Heart right ventricle (tissue), 16 donors: ENCODE results near the gene FALEC. TPM values are rescaled to one million over a fixed set of nuclear protein-coding genes. Genes with fewer than 3 reads are reported as not detected.

ENCODE experiments used
- ATAC-seq, 8 donors: fragments of 200-7000 bp; cut with Tn5 transposase; one replicate each; pipeline ENCODE4 v1.9.1; 2020; ENCODE audit warnings: mild to moderate bottlenecking in 8 of 8, moderate library complexity in 8 of 8, moderate number of reproducible peaks in 1 of 8
- DNase-seq, 2 donors: peaks; one replicate each; pipeline ENCODE4 v3.0.0-alpha.2; 2020
- H3K27ac ChIP-seq, 10 donors: fragments of 200-600 bp; sonication (generic) in 2 of 10; one replicate each; pipeline versions ENCODE4 v1.5.0 to v1.8.0; 2020 to 2022; ENCODE audit warnings: mild to moderate bottlenecking in 3 of 10
- H3K27me3 ChIP-seq, 7 donors: fragments of 200-600 bp; one replicate each; pipeline ENCODE4 v1.8.0; 2021 to 2022; ENCODE audit warnings: mild to moderate bottlenecking in 2 of 7
- H3K36me3 ChIP-seq, 9 donors: fragments of 200-600 bp; sonication (generic) in 1 of 9; one replicate each; pipeline versions ENCODE4 v1.5.0 to v1.8.0; 2020 to 2022; ENCODE audit warnings: mild to moderate bottlenecking in 2 of 9
- H3K4me1 ChIP-seq, 9 donors: fragments of 200-600 bp; sonication (generic) in 1 of 9; one replicate each; pipeline versions ENCODE4 v1.5.0 to v1.8.0; 2020 to 2022; ENCODE audit warnings: mild to moderate bottlenecking in 4 of 9
- H3K4me3 ChIP-seq, 10 donors: fragments of 200-600 bp; sonication (generic) in 2 of 10; one replicate each; pipeline versions ENCODE4 v1.5.0 to v1.8.0; 2020 to 2022; ENCODE audit warnings: mild to moderate bottlenecking in 7 of 10, moderate library complexity in 2 of 10
- H3K9me3 ChIP-seq, 11 donors: fragments of 200-600 bp in 10 of 11; sonication (generic) in 2 of 11; one replicate each; pipeline versions ENCODE4 v1.5.0 to v1.8.0; 2013 to 2022; ENCODE audit warnings: mild to moderate bottlenecking in 2 of 11, control low read depth in 1 of 11, moderate library complexity in 1 of 11
- whole genome bisulfite sequencing, 2 donors: extraction: QIAGEN DNeasy Blood & Tissue Kit; methylation state at CpG; one replicate each; pipeline ENCODE4 v1.1.7; 2013; ENCODE audit warnings: inconsistent platforms in 1 of 2; 5-methylcytosine and 5-hydroxymethylcytosine counted together
- intact Hi-C, 10 donors: fragments of 100-400 bp; cut with DNase I; formaldehyde crosslinking; loops; one replicate each; pipeline versions ENCODE4 v1.11.1 to v1.14.2; 2022
- polyA plus RNA-seq, 2 donors: library from polyadenylated mRNA; stranded (reverse); fragments of 200-250 nt; gene quantifications; one replicate each; pipeline ENCODE4 v1.2.3, GENCODE V29; 2013
- total RNA-seq, 10 donors: library from RNA; stranded (reverse); fragmentation: NEBNext Ultra II Directional in 3 of 10; extraction: Animal tissue kit (Norgen Biotek cat#: 25700) in 3 of 10; gene quantifications; one replicate each; pipeline versions ENCODE4 v1.2.1 to v1.2.4, GENCODE V29; 2021 to 2023
- TF ChIP-seq, protein P1 (sequence below), 9 donors: fragments of 200-600 bp; sonication (generic) in 2 of 9; IDR thresholded peaks; one replicate each; pipeline versions ENCODE4 v1.5.0 to v1.8.0; 2021 to 2022; ENCODE audit warnings: antibody characterized with exemption in 9 of 9, mild to moderate bottlenecking in 5 of 9, moderate library complexity in 1 of 9
- donor health status: Arrhythmogenic right ventricular cardiomyopathy.
- donor health status: ischemic (EF 13 %, LVEDD 7.1; RV severe dilation, severe dysfunction).
- donor health status: healthy with polysubstance abuse.
- donor health status: DM: no; HTN: yes; CAD: no.
- donor health status: DM: no; HTN: no; CAD: no.
- donor health status: ischemic (EF 25% LVEDD 6.9; RV normal size, moderate dysfunction).
- donor health status: ischemic (EF 25% LVEDD 5.7; RV mildly dilated, moderate dysfunction).
- donor health status: healthy.
- donor health status: DM: yes; HTN: yes; CAD: no.
- donor health status: Ischemic cardiomyopathy.
- donor health status: ischemic (EF 35%, LVEDD 5.7; RV mildly dilated, moderate dysfunction).
- donor health status: nonischemic (EF 11% LVEDD 7.7; RV severe dilation, severe dysfunction).
- donor health status: DM: yes; HTN: yes; CAD: no.
- donor health status: PGD.
- donor health status: ischemic (EF 29% LVEDD 5.4; RV normal size, mild dysfunction).
- donor health status: nonischemic (EF 23%, LVEDD 6.1; RV moderate dilation, normal function).

Gene FALEC
- total and polyA plus RNA-seq, 12 donors = 0.46 to 0.60 TPM; not detected in 10

DNA sequence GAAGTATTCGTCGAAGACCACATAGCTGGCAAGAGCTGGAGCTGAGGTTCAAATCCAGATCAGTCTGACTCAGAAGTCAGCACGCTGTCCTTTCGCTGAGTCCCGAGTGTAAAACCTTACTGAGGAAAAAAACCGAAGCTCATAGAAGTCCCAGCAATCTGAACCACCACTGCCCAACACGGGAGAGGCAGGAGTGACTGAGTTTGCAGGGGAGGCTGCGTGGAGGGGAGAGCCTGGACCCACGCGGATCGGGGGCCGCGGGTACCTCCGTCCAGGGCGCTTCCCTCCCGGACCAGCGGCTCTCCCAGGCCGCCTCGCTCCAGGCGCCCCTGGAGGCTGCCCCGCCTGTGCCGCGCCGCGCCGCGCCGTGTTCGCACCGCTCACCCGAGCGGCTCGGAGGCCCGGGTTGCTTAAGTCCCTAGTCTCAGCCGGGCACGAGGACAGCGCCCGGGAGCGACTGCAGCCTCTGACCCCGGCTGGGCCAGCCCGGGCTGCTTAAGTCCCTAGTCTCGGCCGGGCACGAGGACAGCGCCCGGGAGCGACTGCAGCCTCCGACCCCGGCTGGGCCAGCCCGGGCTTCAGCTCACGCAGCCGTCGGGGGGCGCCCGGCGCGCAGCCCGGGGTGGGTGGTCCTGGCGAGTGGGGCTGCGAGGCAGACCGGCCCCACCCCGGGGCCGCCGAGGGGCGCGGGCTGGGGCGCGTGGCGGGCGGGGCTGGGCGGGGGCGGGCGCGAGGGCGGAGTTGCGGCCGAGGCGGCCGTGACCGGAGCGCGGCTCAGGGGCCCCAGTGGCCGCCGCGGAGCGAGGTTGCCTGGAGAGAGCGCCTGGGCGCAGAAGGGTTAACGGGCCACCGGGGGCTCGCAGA lies 33.3 kb downstream of the FALEC start, which contains the start of gene ADAMTSL4:
Gene ADAMTSL4, plus strand, starts transcription at position 777 of the 864 bp plus-strand sequence. CDS start 2,881 bp downstream, outside the sequence.
- ATAC-seq = peak; percentile 20 to 63 (median 40)

DNA sequence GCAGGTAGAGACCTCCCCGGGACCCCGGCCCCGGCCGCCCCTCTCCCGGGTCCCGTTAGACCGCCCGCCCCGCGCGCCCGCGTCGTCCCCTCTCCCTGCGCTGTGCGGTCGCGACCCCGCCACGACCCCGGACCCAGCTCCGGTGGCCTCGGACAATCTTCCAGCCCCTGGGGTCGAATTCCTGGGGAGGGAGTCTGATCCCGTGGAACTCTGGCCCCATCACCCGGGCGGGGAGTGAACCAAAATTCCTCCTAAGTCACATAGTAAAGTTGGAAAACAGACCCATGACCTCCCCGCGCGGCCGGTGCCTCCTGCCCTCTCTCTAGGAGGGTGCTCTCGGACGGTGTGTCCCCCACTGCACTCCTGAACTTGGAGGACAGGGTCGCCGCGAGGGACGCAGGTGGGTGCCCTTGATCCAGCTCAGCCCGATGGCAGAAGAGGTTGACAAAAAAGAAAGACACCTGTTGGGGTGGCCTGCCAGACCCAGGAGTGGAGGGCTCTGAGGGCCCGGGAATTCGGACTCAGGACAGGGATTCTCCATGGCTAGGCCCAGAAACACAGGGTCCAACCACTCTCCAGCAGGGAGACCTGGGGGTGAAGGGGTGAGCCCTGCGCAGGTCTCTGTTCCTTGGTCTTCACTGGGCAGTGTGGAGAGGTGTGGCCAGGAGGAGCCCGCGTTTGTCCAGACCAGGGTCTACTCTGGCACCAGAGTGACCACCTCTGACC lies 34.1 kb downstream of the FALEC start:
- H3K27me3 ChIP-seq = no peaks in the 10 kb centered on the region
- H3K9me3 ChIP-seq = no peaks in the 10 kb centered on the region
- H3K4me3 ChIP-seq = peak overlapping the region; percentile 47 to 69 (median 66)
- peaks cover 14 to 59% (median 38%) of the 10 kb centered on the region in 9 donors for H3K4me1 ChIP-seq
- intact Hi-C loops = loop anchor here in 4 of 10 donors (10.0 kb wide), 3 partner anchors 255 to 265 kb away; partner anchors contain the start of genes CIART (in 1 of the 4) and CTSK (in 1 of the 4)
- peaks cover 0 to 4% (median 0%) of the 10 kb centered on the region in 9 donors for H3K36me3 ChIP-seq
- 12 to 27% methylated on average over 20 to 43 of the region's 43 CpGs for WGBS, 2 donors
- TF ChIP-seq, protein P1, sequence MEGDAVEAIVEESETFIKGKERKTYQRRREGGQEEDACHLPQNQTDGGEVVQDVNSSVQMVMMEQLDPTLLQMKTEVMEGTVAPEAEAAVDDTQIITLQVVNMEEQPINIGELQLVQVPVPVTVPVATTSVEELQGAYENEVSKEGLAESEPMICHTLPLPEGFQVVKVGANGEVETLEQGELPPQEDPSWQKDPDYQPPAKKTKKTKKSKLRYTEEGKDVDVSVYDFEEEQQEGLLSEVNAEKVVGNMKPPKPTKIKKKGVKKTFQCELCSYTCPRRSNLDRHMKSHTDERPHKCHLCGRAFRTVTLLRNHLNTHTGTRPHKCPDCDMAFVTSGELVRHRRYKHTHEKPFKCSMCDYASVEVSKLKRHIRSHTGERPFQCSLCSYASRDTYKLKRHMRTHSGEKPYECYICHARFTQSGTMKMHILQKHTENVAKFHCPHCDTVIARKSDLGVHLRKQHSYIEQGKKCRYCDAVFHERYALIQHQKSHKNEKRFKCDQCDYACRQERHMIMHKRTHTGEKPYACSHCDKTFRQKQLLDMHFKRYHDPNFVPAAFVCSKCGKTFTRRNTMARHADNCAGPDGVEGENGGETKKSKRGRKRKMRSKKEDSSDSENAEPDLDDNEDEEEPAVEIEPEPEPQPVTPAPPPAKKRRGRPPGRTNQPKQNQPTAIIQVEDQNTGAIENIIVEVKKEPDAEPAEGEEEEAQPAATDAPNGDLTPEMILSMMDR (IDR thresholded peaks at IDR 0.05) = peak in 2 of 9 donors; percentile 15 to 28
- H3K27ac ChIP-seq = peak overlapping the region; percentile 68 to 94 (median 88)
- ATAC-seq (peak; percentile 0 to 18 (median 11)), DNase-seq (no peak)

More for the DNA sequence above, 33.3 kb downstream of the FALEC start, which contains the start of gene ADAMTSL4:
- intact Hi-C loops = loop anchor here in 1 of 10 donors (10.0 kb wide), 1 partner anchor 264 kb away; the partner anchor contains the start of gene CIART
- Histone ChIP-seq H3K4me3 (peak within 1 kb of the TSS; percentile 47 to 69 (median 66)), H3K9me3 (no peaks in the 10 kb centered on the region), H3K27ac (peak within 1 kb of the TSS; percentile 68 to 94 (median 88)), H3K4me1 (peaks cover 14 to 57% (median 38%) of the 10 kb centered on the region in 9 donors), H3K27me3 (no peaks in the 10 kb centered on the region), H3K36me3 (no peaks in the 10 kb centered on the region)
- DNase-seq = peak in 1 of 2 donors; percentile 65
- WGBS, 2 donors = 1% methylated on average over 84 to 91 of the region's 91 CpGs
- TF ChIP-seq, protein P1 (IDR thresholded peaks at IDR 0.05) = peak in 4 of 9 donors; percentile 24 to 49 (median 40)

DNA sequence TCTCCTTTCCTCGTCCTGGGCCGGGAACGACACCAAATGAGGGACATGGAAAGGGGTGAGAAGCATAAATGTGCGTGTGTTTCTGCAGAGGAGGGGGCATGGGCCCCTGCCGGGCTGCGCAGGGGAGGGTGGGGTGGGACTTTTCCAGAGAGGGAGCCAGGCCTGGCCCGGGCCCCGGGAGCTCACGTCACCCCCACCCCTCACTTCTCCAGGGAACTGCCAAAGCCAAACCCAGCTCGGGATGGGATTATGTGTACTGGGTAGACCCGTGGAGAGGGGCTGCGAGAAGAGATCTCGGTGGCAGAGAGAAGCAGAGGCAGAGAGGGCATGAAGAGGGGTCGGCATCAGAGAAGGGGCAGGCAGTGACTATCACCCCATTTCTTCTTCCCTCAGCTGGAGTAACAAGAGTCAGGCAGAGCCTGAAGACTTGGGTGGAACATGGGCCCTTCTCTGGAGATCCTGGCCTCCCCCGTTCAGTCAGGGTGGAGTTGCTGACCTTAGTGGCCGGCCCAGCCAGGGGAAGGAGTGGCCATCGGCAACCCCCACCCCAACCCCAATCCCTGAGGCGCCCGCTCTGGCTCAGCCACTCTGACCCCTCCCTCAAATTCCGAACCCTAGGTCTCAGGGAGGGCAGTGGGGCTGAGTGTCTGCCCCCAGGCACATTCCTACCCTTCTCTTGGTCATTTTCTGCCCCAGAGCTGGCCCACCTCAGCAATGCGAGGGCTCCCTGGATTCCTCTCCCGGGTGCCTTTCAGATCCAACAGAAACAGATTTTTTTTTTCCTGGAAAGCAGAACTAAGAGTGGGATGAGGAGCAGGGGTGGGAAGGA lies 34.9 kb downstream of the FALEC start:
- Histone ChIP-seq H3K9me3 (no peaks in the 10 kb centered on the region), H3K36me3 (peaks cover 0 to 10% (median 0%) of the 10 kb centered on the region in 9 donors), H3K27ac (peak overlapping the region in 9 of 10 donors; percentile 81 to 94 (median 88)), H3K4me1 (peaks cover 14 to 59% (median 38%) of the 10 kb centered on the region in 9 donors), H3K27me3 (no peaks in the 10 kb centered on the region), H3K4me3 (peak overlapping the region in 9 of 10 donors; percentile 47 to 69 (median 66))
- WGBS, 2 donors = 51 to 62% methylated on average over 22 of the region's 22 CpGs
- intact Hi-C loops = loop anchor here in 3 of 10 donors (10.0 kb wide), 2 partner anchors 254 to 264 kb away; partner anchors contain the start of gene CTSK (in 1 of the 3)
- TF ChIP-seq, protein P1 (IDR thresholded peaks at IDR 0.05) = no peak
- peak; percentile 6 to 39 (median 24) for ATAC-seq
- no peak for DNase-seq
